SIG-M5 treated with dmso at 0.1 percent for 504 hours (cell line): ENCODE data around the gene CACNA2D3.

Source experiments
- DNase-seq: peaks from one replicate; lab custom pipeline; 2025; ENCODE audit not compliant: unreplicated experiment; lab: John Stamatoyannopoulos, UW

CACNA2D3 gene

GRCh38 chr3:54126551-54126950 lies 4.2 kb downstream of the CACNA2D3 start:
- DNase-seq: no peak

GRCh38 chr3:54127499-54128056 lies 5.2 kb downstream of the CACNA2D3 start:
- no peak for DNase-seq

- DNase-seq: no peak
Observed at GRCh38 chr3:54131026-54131605, 8.8 kb downstream of the CACNA2D3 start.

- DNase-seq: no peak
Observed at GRCh38 chr3:54131890-54132289, 9.5 kb downstream of the CACNA2D3 start.

- no peak for DNase-seq
Observed at GRCh38 chr3:54132685-54133084, 10.3 kb downstream of the CACNA2D3 start.

- DNase-seq: no peak
Observed at GRCh38 chr3:54133196-54133595, 10.8 kb downstream of the CACNA2D3 start.

GRCh38 chr3:54134155-54134554 lies 11.8 kb downstream of the CACNA2D3 start:
- DNase-seq: no peak

- no peak for DNase-seq
Observed at GRCh38 chr3:54134713-54135112, 12.4 kb downstream of the CACNA2D3 start.

GRCh38 chr3:54137311-54137710 lies 15.0 kb downstream of the CACNA2D3 start:
- no peak for DNase-seq

- no peak for DNase-seq
Observed at GRCh38 chr3:54138937-54139547, 16.7 kb downstream of the CACNA2D3 start.

GRCh38 chr3:54139630-54140029 lies 17.3 kb downstream of the CACNA2D3 start:
- DNase-seq: no peak

- no peak for DNase-seq
Observed at GRCh38 chr3:54144284-54144683, 21.9 kb downstream of the CACNA2D3 start.

- DNase-seq: peak; percentile 21
Observed at GRCh38 chr3:54146506-54147239, 24.3 kb downstream of the CACNA2D3 start.

- no peak for DNase-seq
Observed at GRCh38 chr3:54150864-54151467, 28.6 kb downstream of the CACNA2D3 start.

GRCh38 chr3:54153477-54153876 lies 31.1 kb downstream of the CACNA2D3 start:
- no peak for DNase-seq

- DNase-seq: no peak
Observed at GRCh38 chr3:54157860-54158259, 35.5 kb downstream of the CACNA2D3 start.

- no peak for DNase-seq
Observed at GRCh38 chr3:54159917-54160316, 37.6 kb downstream of the CACNA2D3 start.

GRCh38 chr3:54163441-54163840 lies 41.1 kb downstream of the CACNA2D3 start:
- no peak for DNase-seq

- no peak for DNase-seq
Observed at GRCh38 chr3:54164192-54164975, 42.0 kb downstream of the CACNA2D3 start.

- DNase-seq: no peak
Observed at GRCh38 chr3:54165865-54166264, 43.5 kb downstream of the CACNA2D3 start.

- no peak for DNase-seq
Observed at GRCh38 chr3:54167999-54168398, 45.6 kb downstream of the CACNA2D3 start.
